Left ventricle myocardium inferior (tissue), 1 donor: Measurements from ENCODE around the gene MAML3. TPM values are rescaled to one million over a fixed set of nuclear protein-coding genes. Genes with fewer than 3 reads are reported as not detected.

Experiments
- DNase-seq: peaks from one replicate; pipeline ENCODE4 v3.0.0-alpha.2; 2020
- H3K27ac ChIP-seq: fragments of 200-600 bp; replicated peaks from 2 replicates; pipeline ENCODE4 v1.8.0; 2021
- H3K27me3 ChIP-seq: fragments of 200-600 bp; 2 replicates; pipeline ENCODE4 v1.8.0; 2021; ENCODE audit warnings: low read depth
- H3K36me3 ChIP-seq: fragments of 200-600 bp; 2 replicates; pipeline ENCODE4 v1.8.0; 2021
- H3K4me1 ChIP-seq: fragments of 200-600 bp; 2 replicates; pipeline ENCODE4 v1.8.0; 2021
- H3K4me3 ChIP-seq: fragments of 200-600 bp; 2 replicates; pipeline ENCODE4 v1.8.0; 2021; ENCODE audit warnings: mild to moderate bottlenecking, moderate library complexity
- H3K9me3 ChIP-seq: fragments of 200-600 bp; replicated peaks from 2 replicates; pipeline ENCODE4 v1.8.0; 2021
- intact Hi-C: fragments of 100-400 bp; cut with micrococcal nuclease; formaldehyde crosslinking; loops from one replicate; pipeline ENCODE4 v1.11.0; 2022
- total RNA-seq: library from RNA; stranded (reverse); fragmentation: NEBNext Ultra II Directional; extraction: Animal tissue kit (Norgen Biotek cat#: 25700); gene quantifications from one replicate; pipeline ENCODE4 v1.2.1, GENCODE V29; 2021
- TF ChIP-seq, protein P1 (sequence below): fragments of 200-600 bp; IDR thresholded peaks from 2 replicates; pipeline ENCODE4 v1.8.0; 2021; ENCODE audit warnings: antibody characterized with exemption, mild to moderate bottlenecking, borderline replicate concordance
- donor health status: DM: no; HTN: yes; CAD: no; lungs with severe emphysema.

MAML3 gene
- total RNA-seq, 1 donor from 2014 or later, result 2.6 TPM

- no peak for DNase-seq
- Histone ChIP-seq H3K4me1 (peaks cover 47% of the 10 kb centered on the region), H3K36me3 (peaks cover 46% of the 10 kb centered on the region), H3K27me3 (no peaks in the 10 kb centered on the region), H3K4me3 (no peak overlapping the region), H3K9me3 (no peaks in the 10 kb centered on the region), H3K27ac (peak overlapping the region; percentile 15)
- intact Hi-C loops, result no loop called here
- TF ChIP-seq, protein P1, sequence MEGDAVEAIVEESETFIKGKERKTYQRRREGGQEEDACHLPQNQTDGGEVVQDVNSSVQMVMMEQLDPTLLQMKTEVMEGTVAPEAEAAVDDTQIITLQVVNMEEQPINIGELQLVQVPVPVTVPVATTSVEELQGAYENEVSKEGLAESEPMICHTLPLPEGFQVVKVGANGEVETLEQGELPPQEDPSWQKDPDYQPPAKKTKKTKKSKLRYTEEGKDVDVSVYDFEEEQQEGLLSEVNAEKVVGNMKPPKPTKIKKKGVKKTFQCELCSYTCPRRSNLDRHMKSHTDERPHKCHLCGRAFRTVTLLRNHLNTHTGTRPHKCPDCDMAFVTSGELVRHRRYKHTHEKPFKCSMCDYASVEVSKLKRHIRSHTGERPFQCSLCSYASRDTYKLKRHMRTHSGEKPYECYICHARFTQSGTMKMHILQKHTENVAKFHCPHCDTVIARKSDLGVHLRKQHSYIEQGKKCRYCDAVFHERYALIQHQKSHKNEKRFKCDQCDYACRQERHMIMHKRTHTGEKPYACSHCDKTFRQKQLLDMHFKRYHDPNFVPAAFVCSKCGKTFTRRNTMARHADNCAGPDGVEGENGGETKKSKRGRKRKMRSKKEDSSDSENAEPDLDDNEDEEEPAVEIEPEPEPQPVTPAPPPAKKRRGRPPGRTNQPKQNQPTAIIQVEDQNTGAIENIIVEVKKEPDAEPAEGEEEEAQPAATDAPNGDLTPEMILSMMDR, result no peak
These were observed 479.0 kb downstream of the MAML3 start for GRCh38 chr4:139674875-139675550.

DNA sequence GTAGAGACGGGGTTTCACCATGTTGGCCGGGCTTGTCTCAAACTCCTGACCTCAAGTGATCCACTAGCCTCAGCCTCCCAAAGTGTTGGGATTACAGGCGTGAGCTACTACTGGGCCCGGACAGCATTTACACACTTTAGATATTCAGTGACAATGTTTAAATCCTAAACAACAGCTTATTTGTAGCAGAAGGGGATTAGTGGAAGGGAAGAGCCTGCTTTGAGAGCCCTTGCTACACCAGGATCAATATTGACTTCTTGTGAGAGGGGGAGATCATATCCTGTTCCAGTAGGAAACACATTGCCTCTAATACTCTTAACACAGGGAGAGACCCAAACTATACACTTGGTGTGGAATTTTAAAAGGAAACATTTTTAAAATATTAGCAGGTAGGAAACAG, 481.3 kb downstream of the MAML3 start:
- peaks cover 23% of the 10 kb centered on the region for H3K36me3 ChIP-seq
- no peak overlapping the region for H3K27ac ChIP-seq
- no peaks in the 10 kb centered on the region for H3K27me3 ChIP-seq
- TF ChIP-seq, protein P1, result no peak
- H3K4me1 ChIP-seq, result peaks cover 68% of the 10 kb centered on the region
- H3K9me3 ChIP-seq, result no peaks in the 10 kb centered on the region
- H3K4me3 ChIP-seq, result no peak overlapping the region
- DNase-seq, result no peak
- intact Hi-C loops, result no loop called here

DNA sequence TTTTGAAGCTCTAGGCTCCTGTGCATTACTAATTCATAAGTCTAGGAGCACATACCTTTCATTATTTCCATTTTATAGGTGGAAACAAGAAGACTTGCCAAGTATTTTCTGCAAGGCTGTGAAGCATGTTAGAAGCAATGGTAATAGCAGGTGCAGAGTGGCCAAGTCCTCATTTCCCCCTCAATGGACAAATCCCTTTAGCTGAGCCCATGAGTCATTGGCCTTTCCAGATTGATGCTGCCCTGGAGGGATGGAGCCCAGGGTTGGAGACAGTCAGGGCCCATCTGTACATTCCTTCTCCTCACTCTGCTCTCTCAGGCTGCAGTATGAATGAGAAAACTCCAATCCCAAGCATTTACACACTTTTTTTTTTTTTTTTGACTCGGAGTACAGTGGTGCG, 481.8 kb downstream of the MAML3 start:
- Histone ChIP-seq H3K27ac (no peak overlapping the region), H3K4me1 (peaks cover 72% of the 10 kb centered on the region), H3K9me3 (no peaks in the 10 kb centered on the region), H3K27me3 (no peaks in the 10 kb centered on the region), H3K4me3 (no peak overlapping the region), H3K36me3 (peaks cover 21% of the 10 kb centered on the region)
- intact Hi-C loops, result no loop called here
- TF ChIP-seq, protein P1, result no peak
- DNase-seq, result no peak

DNA sequence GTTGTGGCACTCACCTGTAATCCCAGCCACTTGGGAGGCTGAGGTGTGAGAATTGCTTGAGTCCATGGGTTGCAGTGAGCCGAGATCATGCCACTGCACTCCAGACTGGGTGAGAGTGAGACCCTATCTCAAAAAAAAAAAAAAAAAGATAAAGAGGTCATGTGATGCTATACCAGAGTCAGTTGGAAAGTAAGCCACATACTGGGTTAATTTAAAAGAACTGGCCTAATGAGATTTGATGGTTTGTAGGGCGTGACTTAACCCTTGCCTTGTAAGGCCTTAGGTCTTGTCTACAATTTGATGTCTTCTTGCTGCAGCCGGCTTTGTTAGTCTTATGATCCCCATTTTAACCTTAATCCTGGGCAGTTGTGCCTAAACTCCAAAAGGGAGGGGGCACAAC, 483.2 kb downstream of the MAML3 start:
- DNase-seq, result no peak
- peaks cover 21% of the 10 kb centered on the region for H3K36me3 ChIP-seq
- intact Hi-C loops, result no loop called here
- no peak overlapping the region for H3K4me3 ChIP-seq
- H3K27ac ChIP-seq, result no peak overlapping the region
- peaks cover 70% of the 10 kb centered on the region for H3K4me1 ChIP-seq
- TF ChIP-seq, protein P1, result no peak
- no peaks in the 10 kb centered on the region for H3K9me3 ChIP-seq
- H3K27me3 ChIP-seq, result no peaks in the 10 kb centered on the region

DNA sequence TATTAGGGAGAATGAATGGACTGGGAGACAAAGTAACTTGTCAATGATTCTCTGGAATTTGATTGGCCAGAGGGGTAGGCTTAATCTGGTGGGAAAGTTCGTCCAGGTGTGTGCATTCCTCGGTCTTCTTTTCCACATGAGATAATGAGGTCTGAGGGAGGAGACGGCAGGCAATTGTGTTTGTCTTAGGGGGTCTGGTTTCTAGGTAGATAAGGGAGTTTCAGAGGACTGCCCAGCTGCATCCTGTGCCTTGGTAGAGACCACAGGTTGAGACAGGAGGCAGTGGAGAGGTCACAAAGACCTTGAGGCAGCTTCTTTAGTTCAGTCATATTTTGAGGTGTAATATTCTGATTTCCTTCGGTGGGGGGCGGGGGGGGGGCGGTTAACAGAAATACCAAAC, 484.1 kb downstream of the MAML3 start:
- TF ChIP-seq, protein P1, result no peak

More for the DNA sequence above, 484.1 kb downstream of the MAML3 start:
- Histone ChIP-seq H3K4me1 (peaks cover 71% of the 10 kb centered on the region), H3K9me3 (no peaks in the 10 kb centered on the region), H3K36me3 (peaks cover 21% of the 10 kb centered on the region), H3K4me3 (no peak overlapping the region), H3K27ac (no peak overlapping the region), H3K27me3 (no peaks in the 10 kb centered on the region)
- DNase-seq, result no peak
- intact Hi-C loops, result no loop called here
